Fibroblast of lung (primary cell): Measurements from ENCODE around the gene CELA3A. TPM values are rescaled to one million over a fixed set of nuclear protein-coding genes. Genes with fewer than 3 reads are reported as not detected.
"Not testable (repeated sequence)": the region's sequence is repeated elsewhere in the genome, so short reads cannot be mapped to it uniquely, and the experiment has no call there.

Experiments used
- DNase-seq, 2 donors: peaks; one replicate each; pipeline versions ENCODE4 v3.0.0 to v3.0.0-alpha.2; 2010; ENCODE audit warnings: low read depth in 2 of 2
- H2AFZ ChIP-seq: 2 replicates; pipeline ENCODE4 v1.5.1; 2012; ENCODE audit warnings: low read length, control low read depth, inconsistent platforms
- H3K27ac ChIP-seq: 2 replicates; pipeline ENCODE4 v1.5.1; 2011; ENCODE audit warnings: low read length, control low read depth; ENCODE audit not compliant: insufficient read depth
- H3K27me3 ChIP-seq: 2 replicates; pipeline ENCODE4 v1.5.1; 2011; ENCODE audit warnings: mild to moderate bottlenecking, low read length; ENCODE audit not compliant: control insufficient read depth, insufficient read depth
- H3K36me3 ChIP-seq: 2 replicates; pipeline ENCODE4 v1.5.1; 2011; ENCODE audit warnings: low read length; ENCODE audit not compliant: control insufficient read depth, insufficient read depth
- H3K4me1 ChIP-seq: 2 replicates; pipeline ENCODE4 v1.5.1; 2011; ENCODE audit warnings: low read length; ENCODE audit not compliant: control insufficient read depth, insufficient read depth; ENCODE audit errors: extremely low read depth
- H3K4me2 ChIP-seq: 2 replicates; pipeline ENCODE4 v1.5.1; 2011; ENCODE audit warnings: low read length, control low read depth; ENCODE audit not compliant: insufficient read depth; ENCODE audit errors: extremely low read depth
- H3K4me3 ChIP-seq, 4 experiments: fragments of 200-600 bp in 1 of 4; sonication (generic) in 1 of 4; replicated peaks in 1 of 4; 2 replicates each; pipeline ENCODE4 v1.5.1; 2011 to 2016; ENCODE audit warnings: low read length in 4 of 4, low read depth in 3 of 4, mild to moderate bottlenecking in 3 of 4, control low read depth in 2 of 4, inconsistent platforms in 1 of 4, mixed read lengths in 1 of 4; ENCODE audit not compliant: insufficient read depth in 1 of 4; ENCODE audit errors: control extremely low read depth in 1 of 4
- H3K79me2 ChIP-seq: 2 replicates; pipeline ENCODE4 v1.5.1; 2012; ENCODE audit warnings: mild to moderate bottlenecking, low read length, inconsistent platforms; ENCODE audit not compliant: control insufficient read depth, insufficient read depth
- H3K9ac ChIP-seq: 2 replicates; pipeline ENCODE4 v1.5.1; 2011; ENCODE audit warnings: mild to moderate bottlenecking, low read length, control low read depth; ENCODE audit not compliant: insufficient read depth
- H3K9me3 ChIP-seq: 2 replicates; pipeline ENCODE4 v1.5.1; 2012; ENCODE audit warnings: low read depth, low read length; ENCODE audit not compliant: control insufficient read depth, insufficient read depth
- H4K20me1 ChIP-seq: 2 replicates; pipeline ENCODE4 v1.5.1; 2011; ENCODE audit warnings: low read length; ENCODE audit not compliant: control insufficient read depth, insufficient read depth; ENCODE audit errors: extremely low read depth
- polyA plus RNA-seq, 2 donors: library from polyadenylated mRNA; depleted of rRNA in 1 of 2; stranded (reverse) in 1 of 2; unstranded in 1 of 2; fragments of >200 nt; gene quantifications; 2 replicates each; pipeline ENCODE4 v1.2.1, GENCODE V29; 2011 to 2012; ENCODE audit warnings: missing spikeins in 1 of 2
- total RNA-seq: library from RNA; depleted of rRNA; stranded (reverse); fragments of >200 nt; gene quantifications from 2 replicates; pipeline ENCODE4 v1.2.1, GENCODE V29; 2014

Gene CELA3A
- total and polyA plus RNA-seq, 2 donors (not counting 1 experiment from before 2014, with no cell fraction given) = not detected

GRCh38 chr1:22007262-22007661 lies 5.8 kb downstream of the CELA3A start:
- H2AFZ ChIP-seq, H3K27me3 ChIP-seq, H3K9me3 ChIP-seq, H4K20me1 ChIP-seq, H3K4me2 ChIP-seq, DNase-seq, H3K79me2 ChIP-seq, H3K4me1 ChIP-seq, H3K27ac ChIP-seq, H3K4me3 ChIP-seq, H3K9ac ChIP-seq, H3K36me3 ChIP-seq: not testable (repeated sequence)

DNA sequence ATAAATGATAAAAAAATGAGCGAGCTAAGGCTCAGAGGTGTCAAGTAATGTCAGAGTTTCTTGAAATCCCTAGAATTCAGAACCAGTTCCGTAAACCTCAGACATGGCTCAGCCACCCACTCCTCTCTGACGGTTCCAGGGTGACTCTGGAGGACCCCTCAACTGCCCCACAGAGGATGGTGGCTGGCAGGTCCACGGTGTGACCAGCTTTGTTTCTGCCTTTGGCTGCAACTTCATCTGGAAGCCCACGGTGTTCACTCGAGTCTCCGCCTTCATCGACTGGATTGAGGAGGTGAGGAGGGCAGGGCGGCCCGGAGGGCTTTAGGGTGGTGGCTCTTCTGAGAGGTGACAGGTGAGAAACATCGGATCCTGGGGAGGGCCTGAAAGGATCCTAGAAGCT lies 8.1 kb downstream of the CELA3A start:
- H3K36me3 ChIP-seq, H3K4me2 ChIP-seq, H3K4me1 ChIP-seq, H3K9me3 ChIP-seq, H4K20me1 ChIP-seq, H2AFZ ChIP-seq, H3K27ac ChIP-seq, H3K27me3 ChIP-seq, H3K9ac ChIP-seq, H3K4me3 ChIP-seq, H3K79me2 ChIP-seq, DNase-seq: not testable (repeated sequence)

GRCh38 chr1:22012752-22013151 lies 11.3 kb downstream of the CELA3A start:
- H3K27ac ChIP-seq, H2AFZ ChIP-seq, H3K4me3 ChIP-seq, H3K9me3 ChIP-seq, H3K4me2 ChIP-seq, H3K79me2 ChIP-seq, H4K20me1 ChIP-seq, H3K27me3 ChIP-seq, H3K4me1 ChIP-seq, H3K36me3 ChIP-seq, H3K9ac ChIP-seq, DNase-seq: not testable (repeated sequence)

GRCh38 chr1:22014575-22015206 lies 13.2 kb downstream of the CELA3A start:
- not testable (repeated sequence) for H3K9me3 ChIP-seq, H3K36me3 ChIP-seq, H4K20me1 ChIP-seq, H3K27ac ChIP-seq, DNase-seq, H2AFZ ChIP-seq, H3K79me2 ChIP-seq, H3K4me1 ChIP-seq, H3K9ac ChIP-seq, H3K4me2 ChIP-seq, H3K27me3 ChIP-seq, H3K4me3 ChIP-seq
